H1 (cell line): ENCODE measurements around the gene MEX3D. TPM values are rescaled to one million over a fixed set of nuclear protein-coding genes. Genes with fewer than 3 reads are reported as not detected.

Experiments
- CHD2 ChIP-seq: IDR thresholded peaks from 2 replicates; pipeline ENCODE4 v1.6.1; 2012; ENCODE audit warnings: low read length, improper control_type of control experiment
- CTBP2 ChIP-seq: IDR thresholded peaks from 2 replicates; pipeline ENCODE4 v1.7.0; 2011; ENCODE audit warnings: borderline replicate concordance, mild to moderate bottlenecking, moderate library complexity, mixed read lengths, low read length; ENCODE audit not compliant: insufficient read depth, insufficient read length
- GTF2F1 ChIP-seq: IDR thresholded peaks from 2 replicates; pipeline ENCODE4 v1.6.1; 2012; ENCODE audit warnings: low read depth, low read length, improper control_type of control experiment, borderline replicate concordance
- HDAC6 ChIP-seq: IDR thresholded peaks from one replicate; pipeline ENCODE4 v1.7.1; 2012; ENCODE audit warnings: low read depth, mild to moderate bottlenecking, inconsistent platforms, low read length, moderate library complexity
- SIX5 ChIP-seq: IDR thresholded peaks from 2 replicates; pipeline ENCODE4 v1.6.1; 2011; ENCODE audit warnings: mild to moderate bottlenecking, low read depth, low read length
- polyA plus RNA-seq, 7 experiments: library from polyadenylated mRNA; depleted of rRNA in 3 of 7; stranded (reverse) in 5 of 7; unstranded in 2 of 7; fragments of >200 nt in 5 of 7; fragments of 200-250 nt in 2 of 7; gene quantifications; 1 replicate in 5 of 7; 2 replicates in 1 of 7; 4 replicates in 1 of 7; pipeline versions ENCODE4 v1.2.1 to v1.2.3, GENCODE V29; 2011 to 2013; ENCODE audit warnings: missing spikeins in 2 of 7, mixed read lengths in 2 of 7
- total RNA-seq: library from RNA; stranded (reverse); fragmentation: NEBNext Ultra II Directional; extraction: Animal tissue kit (Norgen Biotek cat#: 25700); gene quantifications from 2 replicates; pipeline ENCODE4 v1.2.1, GENCODE V29; 2021
- TF ChIP-seq, protein P1 (sequence below): IDR thresholded peaks from 2 replicates; pipeline ENCODE4 v1.6.1; 2011; ENCODE audit warnings: low read length, improper control_type of control experiment

MEX3D gene
- total and polyA plus RNA-seq, 2 of the 8 experiments (the other 6 are each of a cell fraction or from before 2014, with no cell fraction given) = 20.8 to 78.8 TPM

DNA sequence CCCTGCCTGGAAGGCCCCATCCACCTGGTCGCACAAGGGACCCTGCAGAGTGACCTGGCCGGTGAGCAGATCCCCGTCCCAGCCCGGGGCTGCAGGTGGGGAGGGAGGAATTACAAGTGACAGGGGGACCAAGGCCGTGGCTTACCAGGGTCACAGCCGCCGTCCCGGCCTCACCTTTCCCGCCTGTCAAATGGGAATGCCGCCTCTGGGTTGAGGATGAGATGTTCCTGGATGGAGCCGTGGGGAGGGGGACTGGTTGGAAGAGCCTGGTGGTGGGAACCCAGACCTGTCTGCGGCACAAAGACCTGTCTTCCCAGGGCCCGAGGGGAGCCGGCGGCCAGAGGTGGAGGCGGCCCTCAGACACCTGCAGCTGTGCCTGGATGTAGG is 38.7 kb downstream of the MEX3D start (continued):
- TF ChIP-seq CHD2 (no peak), CTBP2 (no peak), SIX5 (no peak), HDAC6 (no peak), GTF2F1 (no peak)
- TF ChIP-seq, protein P1, sequence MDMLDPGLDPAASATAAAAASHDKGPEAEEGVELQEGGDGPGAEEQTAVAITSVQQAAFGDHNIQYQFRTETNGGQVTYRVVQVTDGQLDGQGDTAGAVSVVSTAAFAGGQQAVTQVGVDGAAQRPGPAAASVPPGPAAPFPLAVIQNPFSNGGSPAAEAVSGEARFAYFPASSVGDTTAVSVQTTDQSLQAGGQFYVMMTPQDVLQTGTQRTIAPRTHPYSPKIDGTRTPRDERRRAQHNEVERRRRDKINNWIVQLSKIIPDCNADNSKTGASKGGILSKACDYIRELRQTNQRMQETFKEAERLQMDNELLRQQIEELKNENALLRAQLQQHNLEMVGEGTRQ = no peak
